Uterus (tissue), 4 donors: ENCODE data around the gene MSRB1. TPM values are rescaled to one million over a fixed set of nuclear protein-coding genes. Genes with fewer than 3 reads are reported as not detected.
A peak's percentile ranks its signal among the peaks of the same experiment; 100 is the strongest.
"Not testable (repeated sequence)": the region's sequence is repeated elsewhere in the genome, so short reads cannot be mapped to it uniquely, and the experiment has no call there.

Experiments
- DNase-seq, 2 donors: peaks; one replicate each; pipeline ENCODE4 v3.0.0-alpha.2; 2019 to 2020
- H3K27ac ChIP-seq, 2 donors: fragments of 200-600 bp; sonication (generic); 1 replicate in 1 of 2; 2 replicates in 1 of 2; pipeline ENCODE4 v1.5.1; 2016 to 2018
- H3K27me3 ChIP-seq, 2 donors: fragments of 200-600 bp; sonication (generic); one replicate each; pipeline ENCODE4 v1.5.1; 2018 to 2019; ENCODE audit warnings: control low read depth in 1 of 2
- H3K36me3 ChIP-seq, 2 donors: fragments of 200-600 bp; sonication (generic); one replicate each; pipeline ENCODE4 v1.5.1; 2019; ENCODE audit warnings: control low read depth in 1 of 2
- H3K4me1 ChIP-seq, 2 donors: fragments of 200-600 bp; sonication (generic); one replicate each; pipeline ENCODE4 v1.5.1; 2018 to 2019; ENCODE audit warnings: control low read depth in 1 of 2
- H3K4me3 ChIP-seq, 2 donors: fragments of 200-600 bp; sonication (generic); 1 replicate in 1 of 2; 2 replicates in 1 of 2; pipeline ENCODE4 v1.5.1; 2018 to 2019; ENCODE audit warnings: mild to moderate bottlenecking in 1 of 2
- H3K9me3 ChIP-seq, 2 donors: fragments of 200-600 bp; sonication (generic); one replicate each; pipeline ENCODE4 v1.5.1; 2019; ENCODE audit warnings: control low read depth in 1 of 2
- CTCF ChIP-seq, 4 experiments: fragments of 200-600 bp in 2 of 4; fragments of 450-650 bp in 2 of 4; sonication (generic) in 2 of 4; IDR thresholded peaks; one replicate each; pipeline ENCODE4 v1.5.1; 2016 to 2019; ENCODE audit warnings: antibody characterized with exemption in 4 of 4, mild to moderate bottlenecking in 2 of 4, moderate library complexity in 1 of 4
- POLR2A ChIP-seq, 2 donors: fragments of 450-650 bp; IDR thresholded peaks; one replicate each; pipeline ENCODE4 v1.6.1; 2016; ENCODE audit warnings: antibody characterized with exemption in 2 of 2, mild to moderate bottlenecking in 1 of 2, moderate library complexity in 1 of 2
- intact Hi-C: fragments of 100-400 bp; cut with DNase I; formaldehyde crosslinking; loops from one replicate; pipeline ENCODE4 v1.15.1; 2023; ENCODE audit warnings: low total_unique reads
- total RNA-seq, 4 donors: library from RNA; depleted of rRNA in 3 of 4; stranded (reverse); fragments of >200 nt in 3 of 4; gene quantifications; one replicate each; pipeline versions ENCODE4 v1.1.0 to v1.2.4, GENCODE V29; 2014 to 2023
- donor health status: DM: yes; HTN: yes; CAD: no.

The MSRB1 gene
- total RNA-seq, 4 donors from 2014 or later: 5.6 to 21.2 (median 11.9) TPM

DNA sequence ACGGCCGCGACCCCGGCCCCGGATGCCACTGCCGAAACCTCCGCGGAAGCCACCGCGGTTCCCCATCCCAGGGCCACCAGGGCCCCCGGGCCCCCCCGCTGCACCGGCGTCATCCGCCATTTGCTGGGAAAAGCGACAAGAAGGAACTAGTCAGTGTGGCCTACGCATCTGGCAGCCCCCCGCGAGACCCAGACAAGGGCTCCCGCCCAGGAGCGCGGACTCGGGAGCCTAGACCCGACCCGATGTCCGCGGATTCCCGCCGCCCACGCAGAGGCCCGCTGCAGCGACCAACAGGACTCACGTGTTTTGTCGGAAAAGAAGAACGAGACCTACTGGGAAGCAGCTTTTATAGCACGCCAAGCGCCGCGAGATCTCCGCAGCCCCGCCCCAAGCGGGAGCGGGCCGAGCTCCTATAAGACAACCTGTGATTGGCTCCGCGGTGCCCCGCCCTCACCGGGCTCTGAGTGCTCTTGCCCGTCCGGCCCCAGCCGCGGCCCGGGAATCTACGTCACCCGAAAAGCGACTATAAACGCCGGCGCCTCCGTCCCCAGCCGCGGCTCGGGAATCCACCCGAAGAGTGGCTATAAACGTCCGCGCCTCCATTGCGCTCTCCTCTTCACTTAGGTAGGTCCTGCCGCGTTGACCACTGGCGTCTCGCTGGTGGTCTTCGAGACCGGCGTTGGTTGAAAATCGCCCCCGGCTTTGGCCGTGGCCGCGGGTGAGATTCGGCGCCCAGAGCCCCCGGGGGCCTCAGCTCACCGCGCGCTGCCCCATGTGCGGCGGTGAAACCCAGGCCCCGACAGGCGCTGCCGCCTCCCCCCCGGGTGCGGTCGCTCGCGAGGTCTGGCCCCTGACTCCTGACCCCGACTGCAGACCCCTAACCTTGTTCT, 21.8 kb upstream of the MSRB1 start, which contains the start of gene RPS2:
Gene RPS2 (minus strand): TSS at position 321 of the 890 bp plus-strand sequence. CDS start 201 bp downstream, at position 120.
- Histone ChIP-seq H3K4me3 (peak within 1 kb of the TSS; percentile 62 to 81), H3K9me3 (no peaks in the 10 kb centered on the region), H3K4me1 (peaks cover 0 to 4% of the 10 kb centered on the region in 2 donors), H3K36me3 (no peaks in the 10 kb centered on the region), H3K27me3 (no peaks in the 10 kb centered on the region), H3K27ac (peak within 1 kb of the TSS; percentile 80 to 95)
- intact Hi-C loops: no loop called here
- DNase-seq: peak; percentile 98 to 99
- TF ChIP-seq POLR2A (IDR thresholded peaks at IDR 0.05) (peak; percentile 72 to 96), CTCF (IDR thresholded peaks at IDR 0.05) (peak in 1 of 4 experiments; percentile 5)

GRCh38 chr16:1963806-1964505, 21.0 kb upstream of the MSRB1 start:
- no peaks in the 10 kb centered on the region for H3K27me3 ChIP-seq
- H3K4me3 ChIP-seq: peak overlapping the region; percentile 62 to 81
- H3K9me3 ChIP-seq: no peaks in the 10 kb centered on the region
- H3K27ac ChIP-seq: peak overlapping the region; percentile 80 to 95
- no peaks in the 10 kb centered on the region for H3K36me3 ChIP-seq
- no peak for DNase-seq
- intact Hi-C loops: no loop called here
- TF ChIP-seq POLR2A (IDR thresholded peaks at IDR 0.05): no peak
- TF ChIP-seq CTCF (IDR thresholded peaks at IDR 0.05): no peak
- peaks cover 0 to 4% of the 10 kb centered on the region in 2 donors for H3K4me1 ChIP-seq

DNA sequence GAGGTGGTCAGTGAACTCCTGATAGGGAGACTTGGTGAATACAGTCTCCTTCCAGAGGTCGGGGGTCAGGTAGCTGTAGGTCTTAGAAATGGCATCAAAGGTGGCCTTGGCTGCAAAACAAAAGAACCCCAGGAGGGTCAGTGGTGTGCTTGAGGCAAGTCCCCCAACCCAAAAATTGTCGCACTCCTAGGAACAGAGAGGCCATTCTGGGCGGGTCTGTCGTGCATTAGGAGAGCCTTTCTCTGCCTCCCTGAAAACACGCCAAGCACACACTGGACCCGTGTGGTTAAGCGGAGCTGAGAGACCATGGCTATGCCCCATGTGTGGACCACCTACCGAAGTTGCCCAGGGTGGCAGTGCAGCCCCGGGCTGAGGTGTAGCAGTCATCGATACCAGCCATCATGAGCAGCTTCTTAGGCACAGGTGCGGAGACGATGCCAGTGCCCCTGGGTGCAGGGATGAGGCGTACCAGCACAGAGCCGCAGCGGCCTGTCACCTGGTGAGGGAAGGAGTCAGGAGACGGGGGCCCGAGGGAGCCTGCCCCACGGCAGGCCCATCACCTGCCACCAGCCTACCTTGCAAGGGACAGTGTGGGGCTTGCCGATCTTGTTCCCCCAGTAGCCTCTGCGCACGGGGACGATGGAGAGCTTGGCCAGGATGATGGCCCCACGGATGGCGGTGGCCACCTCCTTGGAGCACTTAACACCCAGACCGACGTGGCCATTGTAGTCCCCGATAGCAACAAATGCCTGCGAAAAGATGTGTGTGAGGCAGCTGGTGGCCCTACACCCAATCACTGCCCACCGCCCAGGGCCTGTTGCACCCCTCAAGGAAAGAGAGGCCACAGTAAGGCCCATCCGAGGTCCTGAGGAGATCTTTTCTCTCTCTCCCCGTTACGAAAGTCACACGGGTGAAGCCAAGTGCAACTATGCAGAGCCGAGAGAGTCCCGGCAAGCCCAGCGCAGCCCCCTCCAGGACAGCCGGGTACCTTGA, 19.5 kb upstream of the MSRB1 start:
- DNase-seq, H3K4me1 ChIP-seq, H3K4me3 ChIP-seq, H3K9me3 ChIP-seq, H3K27ac ChIP-seq, H3K36me3 ChIP-seq, intact Hi-C loops, H3K27me3 ChIP-seq: not testable (repeated sequence)

DNA sequence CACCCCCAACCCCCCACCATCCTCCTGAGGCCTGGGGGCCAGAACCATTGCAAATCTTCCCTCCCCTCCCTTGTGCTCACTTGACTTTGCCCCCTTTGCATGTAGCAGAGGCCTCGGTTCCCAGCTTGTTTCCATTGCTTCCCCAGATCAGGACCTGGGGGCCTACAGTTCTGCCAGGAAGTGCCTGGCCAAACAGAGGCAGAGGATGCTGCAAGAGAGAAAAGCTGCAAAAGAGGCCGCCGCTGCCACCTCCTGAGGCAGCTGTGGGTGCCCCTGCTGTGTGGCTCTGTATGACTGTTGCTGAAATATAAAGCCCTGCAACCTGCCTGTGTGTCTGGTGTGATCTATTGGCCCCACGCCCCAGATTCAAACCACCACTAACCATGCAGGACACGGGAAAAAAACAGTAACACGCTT, 18.7 kb upstream of the MSRB1 start:
- H3K27me3 ChIP-seq: no peaks in the 10 kb centered on the region
- no peak for TF ChIP-seq POLR2A (IDR thresholded peaks at IDR 0.05)
- TF ChIP-seq CTCF (IDR thresholded peaks at IDR 0.05): no peak
- no peak overlapping the region for H3K27ac ChIP-seq
- no peaks in the 10 kb centered on the region for H3K36me3 ChIP-seq
- peaks cover 0 to 4% of the 10 kb centered on the region in 2 donors for H3K4me1 ChIP-seq
- no peak for DNase-seq
- no peak overlapping the region for H3K4me3 ChIP-seq
- no peaks in the 10 kb centered on the region for H3K9me3 ChIP-seq
- intact Hi-C loops: no loop called here
